Activated CD4-positive, alpha-beta T cell treated with anti-CD3 and anti-CD28 coated beads for 24 hours (primary cell): ENCODE data around the gene NXT1.

Experiments
- DNase-seq, 2 donors: peaks; one replicate each; pipeline ENCODE4 v3.0.0-alpha.2; 2020; ENCODE audit warnings: low read depth in 2 of 2

Gene NXT1

DNA sequence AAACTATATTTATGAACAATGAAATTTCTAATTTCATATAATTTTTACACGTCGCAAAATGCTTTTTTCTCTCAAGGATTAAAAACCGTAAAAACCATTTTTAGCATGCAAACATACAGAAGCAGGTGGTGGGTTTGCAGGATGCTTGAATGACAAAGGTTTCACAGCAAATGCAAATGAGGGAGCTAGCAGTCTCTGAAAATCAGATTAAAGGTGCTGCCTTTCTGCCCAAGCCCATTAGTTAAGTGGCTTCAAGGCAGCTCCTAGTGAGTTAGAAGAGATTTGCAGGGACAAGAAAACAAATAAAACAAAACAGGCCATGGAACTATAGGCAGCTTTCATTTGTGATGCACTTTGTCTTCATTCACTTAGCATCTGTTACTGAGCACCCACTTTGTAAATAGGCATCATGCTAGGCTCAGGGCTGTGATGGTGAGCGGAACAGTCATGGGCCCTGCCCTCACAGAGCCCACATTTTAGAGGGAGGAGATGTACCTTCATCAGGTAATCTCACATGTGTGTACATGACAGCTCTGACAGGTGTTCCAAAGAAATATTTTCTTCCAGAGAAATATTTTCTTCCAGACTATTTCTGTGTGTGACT lies 41.2 kb downstream of the NXT1 start:
- DNase-seq, result no peak

DNA sequence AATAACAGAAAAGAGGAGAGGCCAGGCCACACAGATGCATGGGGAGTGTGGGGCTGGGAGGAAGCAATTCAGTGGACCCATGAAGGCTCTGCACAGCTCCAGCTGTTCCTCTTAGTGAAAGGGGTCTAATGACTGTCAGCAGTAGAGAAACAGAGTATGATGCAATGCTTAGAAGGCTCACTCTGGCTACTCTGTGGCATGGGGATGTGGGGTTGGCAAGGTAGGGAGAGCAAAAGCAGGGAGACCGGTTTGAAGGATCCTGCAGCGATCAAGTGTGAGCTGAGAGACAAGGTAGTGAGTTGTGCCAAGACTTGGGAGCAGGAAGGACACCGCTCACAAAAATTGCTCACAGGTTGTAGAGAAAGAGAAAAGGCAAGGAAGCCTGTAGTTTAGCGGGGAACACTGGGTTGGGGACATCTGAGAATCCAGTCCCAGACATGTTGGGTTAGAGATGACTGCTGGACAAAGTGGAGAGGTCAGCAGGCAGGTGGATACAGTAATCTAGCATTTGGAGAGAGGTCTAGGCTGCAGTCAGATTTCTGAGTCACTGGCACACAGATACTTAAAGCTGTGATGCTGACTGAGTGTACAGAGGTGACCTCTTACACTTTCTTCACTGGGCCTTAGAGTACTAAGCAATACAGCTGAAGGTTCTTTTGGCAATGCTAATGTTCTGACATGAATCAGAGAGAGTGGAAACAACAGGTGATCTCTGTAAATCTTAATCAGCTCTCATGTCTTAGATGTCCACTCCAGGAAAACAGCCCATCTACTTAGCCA lies 43.6 kb downstream of the NXT1 start:
- DNase-seq, result no peak

DNA sequence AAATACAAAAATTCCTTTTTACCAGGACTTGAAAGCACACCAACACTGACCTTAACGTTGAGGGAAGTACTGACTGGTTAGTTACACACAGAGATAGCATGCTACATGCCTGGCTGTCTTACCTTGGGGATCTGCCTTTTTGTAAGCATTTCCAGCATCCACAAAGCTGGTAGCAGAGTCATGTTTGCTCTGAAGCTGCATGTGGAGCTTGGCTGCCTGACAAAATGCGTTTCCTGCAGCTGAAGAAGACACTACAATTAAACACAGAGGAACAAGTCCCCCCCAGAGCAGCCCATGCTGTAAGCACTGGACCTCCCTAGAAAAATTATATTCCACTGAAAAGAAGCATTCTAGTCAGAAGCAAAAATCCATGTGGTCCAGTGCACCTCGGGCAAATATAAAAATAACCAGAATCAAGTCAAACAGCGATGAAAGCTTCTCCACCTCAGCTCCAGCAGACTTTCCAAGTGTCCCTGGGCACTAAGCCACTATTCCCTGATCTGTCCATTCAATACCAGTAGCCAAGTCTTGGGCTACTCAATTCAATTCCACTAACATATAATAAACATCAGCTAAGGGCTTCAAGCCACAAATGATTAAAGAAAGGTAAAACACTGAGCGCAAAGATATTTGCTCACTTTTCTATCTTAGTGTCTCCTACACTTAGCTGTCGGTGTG lies 46.5 kb downstream of the NXT1 start:
- no peak for DNase-seq

DNA sequence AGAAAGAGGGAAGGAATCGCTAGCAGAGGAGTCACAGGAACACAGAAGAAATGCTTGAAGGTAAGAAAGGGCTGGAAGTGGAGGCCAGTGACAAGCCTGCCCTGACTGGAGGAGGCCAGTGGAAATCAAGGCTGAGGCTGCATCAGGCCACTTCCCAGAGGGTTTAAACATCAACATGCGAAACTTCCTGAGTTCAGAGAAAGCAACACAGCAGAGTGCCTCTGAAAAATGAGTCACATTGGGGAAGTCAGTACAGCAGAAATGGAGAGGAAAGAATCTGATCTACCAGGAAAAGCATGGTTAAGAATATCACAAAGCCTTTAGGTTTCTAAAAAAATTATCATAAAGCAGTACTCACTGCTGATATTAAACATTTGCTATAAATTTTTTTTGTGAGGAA lies 47.4 kb downstream of the NXT1 start:
- no peak for DNase-seq

DNA sequence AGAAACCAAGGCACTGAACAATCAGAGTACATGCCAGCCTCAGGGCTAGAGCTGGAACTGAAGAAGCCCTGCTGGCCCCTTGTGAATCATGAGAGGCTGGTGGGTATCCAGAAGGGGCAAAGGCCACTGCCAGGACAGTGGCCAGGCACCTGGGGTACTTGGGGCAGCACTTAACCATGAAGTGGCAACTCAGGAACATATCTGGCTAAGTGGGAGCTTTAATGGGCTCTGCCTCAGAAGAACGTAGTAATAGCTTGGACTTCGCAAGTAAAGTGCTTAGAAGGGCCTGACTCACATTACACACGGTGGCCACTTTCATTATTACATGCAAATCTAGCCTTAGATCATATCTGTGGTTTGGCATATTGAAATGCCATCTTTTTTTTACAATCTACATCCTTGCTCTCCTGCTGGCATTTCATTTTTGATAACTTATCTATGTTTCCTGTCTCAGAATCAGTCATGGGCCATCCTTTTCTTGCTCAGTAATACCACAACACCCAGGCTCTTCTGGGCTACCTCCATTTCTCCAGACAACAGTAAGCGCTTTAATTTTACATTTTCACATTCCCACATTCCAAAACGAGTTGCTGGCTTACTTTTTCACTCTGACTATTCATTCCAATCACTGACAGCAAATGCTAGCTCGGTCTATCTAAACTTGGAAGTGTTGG lies 49.1 kb downstream of the NXT1 start:
- no peak for DNase-seq

DNA sequence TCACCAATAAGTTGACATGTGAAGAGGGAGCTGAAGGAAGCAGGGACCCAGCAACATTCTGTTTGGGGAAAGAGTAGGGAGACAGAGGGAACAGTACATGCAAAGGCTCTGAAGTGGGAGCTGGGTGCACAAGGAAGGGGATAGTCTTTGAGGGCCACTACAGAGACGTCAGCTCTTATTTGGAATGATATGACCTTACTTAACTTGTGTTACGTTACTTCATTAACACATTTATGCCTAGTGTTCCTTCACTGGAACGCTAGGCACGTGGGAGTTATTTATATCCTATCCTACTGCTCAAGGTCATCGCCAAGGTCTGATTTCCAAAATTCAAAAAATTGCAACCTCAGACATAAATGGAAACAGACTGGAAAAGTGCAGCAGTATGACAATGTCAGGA lies 50.5 kb downstream of the NXT1 start:
- no peak for DNase-seq

DNA sequence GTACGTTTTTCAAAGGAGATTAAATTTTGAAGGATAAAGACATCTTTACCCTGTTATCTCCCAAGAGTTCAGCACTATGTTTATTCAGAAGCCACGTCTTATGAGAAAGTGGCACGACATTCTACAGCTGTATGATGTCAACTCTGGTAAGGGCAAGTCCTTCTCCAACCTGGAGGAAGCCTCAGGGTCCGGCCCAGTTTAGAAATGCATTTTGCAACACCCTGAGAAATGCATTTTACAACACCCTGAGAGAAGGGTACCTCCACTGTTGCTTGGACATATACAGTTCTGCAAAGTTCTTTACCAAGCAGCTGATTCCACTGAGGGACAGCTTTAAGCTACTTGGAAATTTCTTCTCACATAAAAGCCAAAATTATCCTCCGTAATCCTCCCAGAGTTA lies 53.2 kb downstream of the NXT1 start:
- DNase-seq, result no peak

DNA sequence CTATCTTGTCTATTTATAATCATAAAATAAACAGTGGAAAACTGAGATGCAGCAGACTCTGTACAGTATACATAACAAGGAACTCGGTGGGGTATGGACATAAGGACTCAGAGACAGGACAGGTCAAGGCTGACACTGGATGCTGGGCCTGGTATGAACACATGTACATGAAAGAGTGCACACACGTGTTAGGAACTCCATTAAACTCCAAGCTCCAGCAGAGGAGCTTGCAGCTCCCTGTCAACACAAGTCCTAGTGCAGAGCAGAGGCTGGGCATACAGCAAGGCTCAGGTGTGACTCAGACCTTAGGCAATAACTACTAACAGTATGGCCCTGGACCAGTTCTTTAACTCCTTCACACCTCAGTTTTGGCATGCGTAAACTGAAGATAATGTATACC lies 53.6 kb downstream of the NXT1 start:
- no peak for DNase-seq
